Measurements from ENCODE around the gene NDUFC2. TPM values are rescaled to one million over a fixed set of nuclear protein-coding genes. Genes with fewer than 3 reads are reported as not detected.
"Not testable (repeated sequence)": the region's sequence is repeated elsewhere in the genome, so short reads cannot be mapped to it uniquely, and the experiment has no call there.

Gene NDUFC2
- total RNA-seq, 6 donors from 2014 or later = 19.9 to 155 (median 91.4) TPM

DNA sequence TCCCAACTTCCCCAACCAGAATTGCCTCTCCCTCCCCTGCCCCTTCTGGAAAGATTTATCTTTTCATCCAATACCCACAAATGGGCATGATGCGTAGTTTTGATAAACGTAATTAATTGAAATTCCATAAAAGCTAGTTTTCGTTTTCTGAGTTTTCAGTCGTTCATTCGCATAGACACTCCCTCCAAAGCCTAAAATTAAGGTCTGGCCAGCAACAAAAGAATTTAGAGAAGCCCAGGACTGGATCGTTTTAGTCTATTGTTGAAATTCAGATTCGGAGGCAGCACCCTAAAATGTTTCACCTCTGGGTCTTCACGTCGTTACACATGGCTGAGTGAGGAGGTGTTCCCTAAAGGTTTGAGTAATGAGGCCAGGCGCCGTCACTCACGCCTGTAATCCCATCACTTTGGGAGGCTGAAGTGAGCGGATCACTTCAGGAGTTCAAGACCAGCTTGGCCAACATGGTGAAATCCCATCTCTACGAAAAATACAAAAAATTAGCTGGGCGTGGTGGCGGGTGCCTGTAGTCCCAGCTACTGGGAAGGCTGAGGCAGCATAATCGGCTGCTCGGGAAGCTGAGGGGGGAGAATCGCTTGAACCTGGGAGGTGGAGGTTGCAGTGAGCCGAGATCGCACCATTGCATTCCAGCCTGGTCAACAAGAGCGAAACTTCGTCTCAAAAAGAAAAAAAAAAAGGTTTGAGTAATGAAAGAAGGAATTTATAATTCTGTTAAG, 589 bp upstream of the NDUFC2 start:
- 56 to 62% methylated on average over 23 of the region's 23 CpGs for WGBS, 2 donors

GRCh38 chr11:78078218-78079167, 1.2 kb downstream of the NDUFC2 start:
- peak overlapping the region in 2 of 4 donors; percentile 90 to 91 for H3K27ac ChIP-seq
- no peaks in the 10 kb centered on the region for H3K36me3 ChIP-seq
- H3K4me3 ChIP-seq = peak overlapping the region; percentile 64 to 90 (median 82)
- no peaks in the 10 kb centered on the region for H3K27me3 ChIP-seq
- no peaks in the 10 kb centered on the region for H3K9me3 ChIP-seq
- TF ChIP-seq, protein P1, sequence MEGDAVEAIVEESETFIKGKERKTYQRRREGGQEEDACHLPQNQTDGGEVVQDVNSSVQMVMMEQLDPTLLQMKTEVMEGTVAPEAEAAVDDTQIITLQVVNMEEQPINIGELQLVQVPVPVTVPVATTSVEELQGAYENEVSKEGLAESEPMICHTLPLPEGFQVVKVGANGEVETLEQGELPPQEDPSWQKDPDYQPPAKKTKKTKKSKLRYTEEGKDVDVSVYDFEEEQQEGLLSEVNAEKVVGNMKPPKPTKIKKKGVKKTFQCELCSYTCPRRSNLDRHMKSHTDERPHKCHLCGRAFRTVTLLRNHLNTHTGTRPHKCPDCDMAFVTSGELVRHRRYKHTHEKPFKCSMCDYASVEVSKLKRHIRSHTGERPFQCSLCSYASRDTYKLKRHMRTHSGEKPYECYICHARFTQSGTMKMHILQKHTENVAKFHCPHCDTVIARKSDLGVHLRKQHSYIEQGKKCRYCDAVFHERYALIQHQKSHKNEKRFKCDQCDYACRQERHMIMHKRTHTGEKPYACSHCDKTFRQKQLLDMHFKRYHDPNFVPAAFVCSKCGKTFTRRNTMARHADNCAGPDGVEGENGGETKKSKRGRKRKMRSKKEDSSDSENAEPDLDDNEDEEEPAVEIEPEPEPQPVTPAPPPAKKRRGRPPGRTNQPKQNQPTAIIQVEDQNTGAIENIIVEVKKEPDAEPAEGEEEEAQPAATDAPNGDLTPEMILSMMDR (IDR thresholded peaks at IDR 0.05) = no peak
- TF ChIP-seq POLR2A (IDR thresholded peaks at IDR 0.05) (no peak), POLR2AphosphoS5 (IDR thresholded peaks at IDR 0.05) (no peak), EP300 (IDR thresholded peaks at IDR 0.05) (no peak)
- H3K4me1 ChIP-seq = peaks cover 25 to 55% (median 42%) of the 10 kb centered on the region in 4 donors
- DNase-seq (peak in 1 of 2 donors; percentile 58), ATAC-seq (ENCODE audit: low FRiP score in 2 of 2) (no peak)
- 37 to 41% methylated on average over 19 to 21 of the region's 21 CpGs for WGBS, 2 donors

More for the DNA sequence above, 589 bp upstream of the NDUFC2 start:
- DNase-seq (no peak), ATAC-seq (ENCODE audit: low FRiP score in 2 of 2) (no peak)
- Histone ChIP-seq H3K27ac (peak overlapping the region; percentile 88 to 91 (median 89)), H3K27me3 (no peaks in the 10 kb centered on the region), H3K4me1 (peaks cover 25 to 55% (median 37%) of the 10 kb centered on the region in 4 donors), H3K4me3 (peak overlapping the region; percentile 11 to 90 (median 70)), H3K36me3 (no peaks in the 10 kb centered on the region), H3K9me3 (no peaks in the 10 kb centered on the region)
- TF ChIP-seq, protein P1 (IDR thresholded peaks at IDR 0.05) = peak in 1 of 6 experiments; percentile 22
- no peak for TF ChIP-seq EP300 (IDR thresholded peaks at IDR 0.05)

- not testable (repeated sequence) for H3K27ac ChIP-seq; H3K27me3 ChIP-seq; DNase-seq; H3K9me3 ChIP-seq; ATAC-seq (ENCODE audit: low FRiP score in 2 of 2); H3K36me3 ChIP-seq
- WGBS, 2 donors = 65 to 67% methylated on average over 4 of the region's 4 CpGs
- peaks cover 25 to 53% (median 42%) of the 10 kb centered on the region in 4 donors for H3K4me1 ChIP-seq
- peak overlapping the region in 2 of 4 donors; percentile 64 to 76 for H3K4me3 ChIP-seq
Observed at GRCh38 chr11:78077592-78077991, 2.1 kb downstream of the NDUFC2 start.

DNA sequence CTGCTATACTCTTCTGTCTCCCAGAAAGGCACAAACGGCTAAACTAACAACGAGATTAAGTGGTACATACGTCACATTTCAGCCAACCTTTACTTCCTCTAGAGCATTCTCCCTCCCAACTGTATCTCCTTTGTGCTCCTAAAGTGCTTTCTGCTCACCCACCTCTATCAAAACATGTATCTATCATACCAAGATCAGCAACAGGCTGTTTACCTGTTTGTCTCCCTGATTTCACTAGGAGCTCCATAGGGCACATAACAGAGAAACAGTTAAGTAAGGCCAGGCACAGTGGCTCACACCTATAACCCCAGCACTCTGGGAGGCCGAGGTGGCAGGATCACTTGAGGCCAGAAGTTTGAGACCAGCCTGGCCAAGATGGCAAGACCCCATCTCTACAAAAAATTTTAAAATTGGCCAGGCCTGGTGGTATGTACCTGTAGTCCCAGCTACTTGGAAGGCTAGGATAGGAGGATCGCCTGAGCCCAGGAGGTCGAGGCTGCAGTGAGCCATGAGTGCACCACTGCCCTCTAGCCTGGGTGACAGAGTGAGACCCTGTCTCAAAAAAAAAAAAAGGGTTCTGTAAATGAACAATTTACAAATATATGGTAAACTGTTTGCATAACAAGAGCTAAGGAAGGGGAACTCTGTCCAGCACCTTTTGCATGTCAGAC, 2.8 kb downstream of the NDUFC2 start:
- H3K27ac ChIP-seq = peak overlapping the region in 1 of 4 donors; percentile 11
- 74% methylated on average over 6 of the region's 6 CpGs for WGBS, 2 donors
- TF ChIP-seq, protein P1 (IDR thresholded peaks at IDR 0.05) = no peak
- TF ChIP-seq POLR2A (IDR thresholded peaks at IDR 0.05) (no peak), POLR2AphosphoS5 (IDR thresholded peaks at IDR 0.05) (no peak), EP300 (IDR thresholded peaks at IDR 0.05) (no peak)
- no peaks in the 10 kb centered on the region for H3K27me3 ChIP-seq
- H3K4me1 ChIP-seq = peaks cover 25 to 48% (median 41%) of the 10 kb centered on the region in 4 donors
- H3K4me3 ChIP-seq = peak overlapping the region in 1 of 4 donors; percentile 64
- peaks cover 0 to 7% (median under 1%) of the 10 kb centered on the region in 4 donors for H3K36me3 ChIP-seq
- no peaks in the 10 kb centered on the region for H3K9me3 ChIP-seq
- ATAC-seq (ENCODE audit: low FRiP score in 2 of 2) (no peak), DNase-seq (no peak)

Measured in upper lobe of left lung (tissue), 6 donors.